Esophagus muscularis mucosa (tissue), 4 donors: ENCODE results near the gene SLC25A33. TPM values are rescaled to one million over a fixed set of nuclear protein-coding genes. Genes with fewer than 3 reads are reported as not detected.

Source experiments
- DNase-seq: peaks from one replicate; pipeline ENCODE4 v3.0.0-alpha.2; 2017; ENCODE audit errors: extremely low spot score
- H3K27ac ChIP-seq, 4 donors: fragments of 200-600 bp; sonication (generic); replicated peaks in 1 of 4; 1 replicate in 3 of 4; 2 replicates in 1 of 4; pipeline ENCODE4 v1.5.1; 2016 to 2019; ENCODE audit warnings: mild to moderate bottlenecking in 1 of 4
- H3K27me3 ChIP-seq, 4 donors: fragments of 200-600 bp; sonication (generic); one replicate each; pipeline versions ENCODE4 v1.5.1 to v1.6.0; 2016 to 2019
- H3K36me3 ChIP-seq, 4 donors: fragments of 200-600 bp; sonication (generic); one replicate each; pipeline ENCODE4 v1.5.1; 2016 to 2019
- H3K4me1 ChIP-seq, 4 donors: fragments of 200-600 bp; sonication (generic); one replicate each; pipeline ENCODE4 v1.5.1; 2016 to 2019
- H3K4me3 ChIP-seq, 4 donors: fragments of 200-600 bp; sonication (generic); 1 replicate in 2 of 4; 2 replicates in 2 of 4; pipeline ENCODE4 v1.5.1; 2016 to 2019; ENCODE audit warnings: mild to moderate bottlenecking in 4 of 4, moderate library complexity in 1 of 4
- H3K9me3 ChIP-seq, 4 donors: fragments of 200-600 bp; sonication (generic); 1 replicate in 3 of 4; 2 replicates in 1 of 4; pipeline ENCODE4 v1.5.1; 2016 to 2019
- EP300 ChIP-seq: sonication (generic); formaldehyde crosslinking; IDR thresholded peaks from one replicate; pipeline ENCODE4 v1.6.1; 2017; ENCODE audit warnings: antibody characterized with exemption
- POLR2A ChIP-seq: fragments of 450-650 bp; IDR thresholded peaks from one replicate; pipeline ENCODE4 v1.6.1; 2017; ENCODE audit warnings: antibody characterized with exemption, moderate library complexity, mild to moderate bottlenecking, low read depth
- POLR2AphosphoS5 ChIP-seq, 2 donors: sonication (generic); formaldehyde crosslinking; IDR thresholded peaks; one replicate each; pipeline ENCODE4 v1.6.1; 2017; ENCODE audit warnings: antibody characterized with exemption in 2 of 2
- WGBS: methylation state at CpG from one replicate; pipeline ENCODE4 v1.1.5; 2018; 5-methylcytosine and 5-hydroxymethylcytosine counted together
- intact Hi-C: fragments of 100-400 bp; cut with DNase I; formaldehyde crosslinking; loops from one replicate; pipeline ENCODE4 v1.15.1; 2023
- total RNA-seq, 4 donors: library from RNA; depleted of rRNA; stranded (reverse); fragments of >200 nt; gene quantifications; one replicate each; pipeline versions ENCODE4 v1.1.0 to v1.2.1, GENCODE V29; 2016
- TF ChIP-seq, protein P1 (sequence below), 3 experiments: fragments of 200-600 bp in 2 of 3; fragments of 450-650 bp in 1 of 3; sonication (generic) in 2 of 3; IDR thresholded peaks; one replicate each; pipeline ENCODE4 v1.5.1; 2017 to 2019; ENCODE audit warnings: antibody characterized with exemption in 3 of 3, mild to moderate bottlenecking in 2 of 3, moderate library complexity in 1 of 3

SLC25A33 gene
- total RNA-seq, 4 donors from 2014 or later: 5.1 to 15.6 (median 8.9) TPM

DNA sequence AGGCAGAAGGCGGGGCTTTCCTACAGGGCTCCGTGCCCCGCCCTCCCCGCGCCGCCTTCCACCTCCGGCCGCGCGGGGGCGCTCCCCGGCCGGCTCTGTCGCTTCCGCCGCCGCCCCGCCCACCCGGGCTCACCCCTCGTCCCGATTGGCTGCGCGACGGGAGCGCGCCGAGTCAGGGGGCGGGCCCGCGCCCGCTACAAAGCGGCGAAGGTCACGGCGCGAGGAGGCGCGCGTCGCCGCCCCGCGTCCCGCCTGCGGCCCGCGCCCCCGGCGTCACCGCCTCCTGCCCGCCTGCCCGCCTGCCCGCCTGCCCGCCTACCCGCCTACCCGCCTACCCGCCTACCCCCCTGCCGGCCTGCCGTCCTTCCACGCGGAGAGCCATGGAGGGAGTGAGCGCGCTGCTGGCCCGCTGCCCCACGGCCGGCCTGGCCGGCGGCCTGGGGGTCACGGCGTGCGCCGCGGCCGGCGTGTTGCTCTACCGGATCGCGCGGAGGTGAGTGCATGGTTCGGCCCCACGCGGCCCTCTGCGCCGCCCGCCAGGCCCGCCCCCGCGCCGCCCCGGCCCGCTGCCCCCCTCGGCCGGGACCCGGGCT is 49.4 kb downstream of the SLC25A33 start, which contains the start of gene TMEM201:
Gene TMEM201 (plus strand): TSS at position 361 of the 593 bp plus-strand sequence. CDS start 20 bp downstream, at position 381.
- peaks cover 44 to 54% (median 48%) of the 10 kb centered on the region in 4 donors for H3K4me1 ChIP-seq
- DNase-seq: peak; percentile 96
- intact Hi-C loops: no loop called here
- H3K9me3 ChIP-seq: no peaks in the 10 kb centered on the region
- TF ChIP-seq EP300: no peak
- peak; percentile 13 to 42 for TF ChIP-seq POLR2AphosphoS5 (IDR thresholded peaks at IDR 0.05)
- TF ChIP-seq, protein P1, sequence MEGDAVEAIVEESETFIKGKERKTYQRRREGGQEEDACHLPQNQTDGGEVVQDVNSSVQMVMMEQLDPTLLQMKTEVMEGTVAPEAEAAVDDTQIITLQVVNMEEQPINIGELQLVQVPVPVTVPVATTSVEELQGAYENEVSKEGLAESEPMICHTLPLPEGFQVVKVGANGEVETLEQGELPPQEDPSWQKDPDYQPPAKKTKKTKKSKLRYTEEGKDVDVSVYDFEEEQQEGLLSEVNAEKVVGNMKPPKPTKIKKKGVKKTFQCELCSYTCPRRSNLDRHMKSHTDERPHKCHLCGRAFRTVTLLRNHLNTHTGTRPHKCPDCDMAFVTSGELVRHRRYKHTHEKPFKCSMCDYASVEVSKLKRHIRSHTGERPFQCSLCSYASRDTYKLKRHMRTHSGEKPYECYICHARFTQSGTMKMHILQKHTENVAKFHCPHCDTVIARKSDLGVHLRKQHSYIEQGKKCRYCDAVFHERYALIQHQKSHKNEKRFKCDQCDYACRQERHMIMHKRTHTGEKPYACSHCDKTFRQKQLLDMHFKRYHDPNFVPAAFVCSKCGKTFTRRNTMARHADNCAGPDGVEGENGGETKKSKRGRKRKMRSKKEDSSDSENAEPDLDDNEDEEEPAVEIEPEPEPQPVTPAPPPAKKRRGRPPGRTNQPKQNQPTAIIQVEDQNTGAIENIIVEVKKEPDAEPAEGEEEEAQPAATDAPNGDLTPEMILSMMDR (IDR thresholded peaks at IDR 0.05): peak; percentile 91 to 96 (median 91)
- TF ChIP-seq POLR2A: no peak
- WGBS: no CpG with 5 or more reads among the region's 94 CpGs
- peak within 1 kb of the TSS; percentile 75 to 86 (median 84) for H3K27ac ChIP-seq
- peak within 1 kb of the TSS; percentile 70 to 91 (median 82) for H3K4me3 ChIP-seq
- no peaks in the 10 kb centered on the region for H3K27me3 ChIP-seq
- H3K36me3 ChIP-seq: peaks cover 0 to 6% (median 0%) of the 10 kb centered on the region in 4 donors

DNA sequence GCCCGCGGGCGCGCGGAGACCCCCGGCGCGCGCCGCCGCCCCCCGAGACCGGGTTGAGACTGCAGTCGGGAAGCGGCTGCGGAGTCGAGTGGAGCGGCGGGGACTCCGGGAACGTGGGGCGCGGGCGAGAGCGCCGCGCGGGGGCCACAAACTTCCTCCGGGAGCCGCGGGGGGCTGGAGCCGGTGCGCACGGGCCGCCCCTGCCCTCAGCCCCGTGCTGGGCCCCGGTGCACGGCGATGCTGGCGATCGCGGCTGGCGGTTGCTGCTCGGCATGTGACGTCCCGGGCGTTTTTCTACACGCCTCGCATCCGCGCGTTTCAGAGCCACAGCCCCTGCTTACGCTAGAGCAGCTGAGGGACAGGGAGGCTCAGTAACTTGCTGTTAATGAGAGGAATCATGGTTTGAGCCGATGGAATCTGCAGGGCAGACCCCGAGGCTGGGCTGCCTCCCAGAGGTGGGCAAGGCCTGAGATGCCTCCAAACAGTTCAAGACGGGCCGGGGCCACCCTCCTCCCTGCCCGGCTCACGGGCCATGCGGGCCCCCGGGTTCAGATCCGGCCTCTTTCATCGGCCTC is 50.0 kb downstream of the SLC25A33 start:
- Histone ChIP-seq H3K36me3 (peaks cover 0 to 5% (median 0%) of the 10 kb centered on the region in 4 donors), H3K27me3 (no peaks in the 10 kb centered on the region), H3K4me1 (peaks cover 49 to 60% (median 53%) of the 10 kb centered on the region in 4 donors), H3K27ac (peak overlapping the region; percentile 75 to 86 (median 84)), H3K4me3 (peak overlapping the region; percentile 70 to 91 (median 82)), H3K9me3 (no peaks in the 10 kb centered on the region)
- WGBS: 0% methylated on average over 17 of the region's 63 CpGs
- TF ChIP-seq EP300: no peak
- TF ChIP-seq POLR2AphosphoS5 (IDR thresholded peaks at IDR 0.05): no peak
- no peak for TF ChIP-seq POLR2A
- TF ChIP-seq, protein P1 (IDR thresholded peaks at IDR 0.05): no peak
- intact Hi-C loops: no loop called here
- no peak for DNase-seq

DNA sequence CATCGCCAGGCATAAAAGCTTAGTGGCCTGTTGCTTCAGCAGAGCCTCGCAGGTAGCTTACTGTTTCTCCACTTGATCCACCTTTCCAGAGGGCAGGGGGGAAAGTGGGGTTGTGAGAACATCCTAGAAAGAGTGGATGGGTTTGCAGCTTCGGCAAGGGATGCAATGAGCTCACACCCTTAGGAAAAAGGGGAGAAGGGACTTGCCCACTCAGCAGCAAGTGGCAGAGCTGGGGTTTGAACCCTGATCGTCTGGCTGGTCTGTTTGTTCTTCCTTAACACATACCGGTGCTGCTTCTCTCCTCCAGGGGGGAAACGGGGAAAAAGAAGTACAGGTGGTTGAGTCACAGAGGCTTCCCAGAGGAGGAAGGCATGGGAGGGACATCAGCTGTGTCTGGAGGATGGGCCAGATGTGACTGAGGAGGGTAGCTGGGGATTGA is 50.5 kb downstream of the SLC25A33 start:
- Histone ChIP-seq H3K27ac (peak overlapping the region; percentile 75 to 86 (median 84)), H3K4me3 (peak overlapping the region; percentile 70 to 91 (median 82)), H3K27me3 (no peaks in the 10 kb centered on the region), H3K4me1 (peaks cover 49 to 65% (median 54%) of the 10 kb centered on the region in 4 donors), H3K36me3 (peaks cover 0 to under 1% (median 0%) of the 10 kb centered on the region in 4 donors), H3K9me3 (no peaks in the 10 kb centered on the region)
- no peak for DNase-seq
- TF ChIP-seq, protein P1 (IDR thresholded peaks at IDR 0.05): no peak
- TF ChIP-seq POLR2A (no peak), POLR2AphosphoS5 (IDR thresholded peaks at IDR 0.05) (no peak), EP300 (no peak)
- 12% methylated on average over 4 of the region's 6 CpGs for WGBS
- intact Hi-C loops: no loop called here

DNA sequence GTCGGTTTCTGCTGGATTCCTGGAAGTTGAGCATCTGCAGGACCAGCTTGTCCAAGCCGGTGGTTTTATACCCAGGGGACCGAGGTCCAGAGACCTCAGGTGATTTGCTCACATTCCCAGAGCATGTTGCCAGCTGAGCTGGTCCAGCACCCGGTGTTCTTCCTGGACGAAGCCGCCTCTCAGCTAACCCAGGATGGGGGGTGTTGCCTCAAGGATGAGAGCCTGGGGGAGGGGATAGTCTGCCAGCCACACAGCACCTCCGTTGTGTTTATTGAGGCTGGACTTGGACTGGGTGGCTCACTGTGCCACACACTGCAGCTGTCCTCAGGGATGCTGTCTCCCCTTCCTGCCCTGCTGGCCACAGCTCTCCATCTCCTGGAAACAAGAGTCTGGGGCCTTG is 50.9 kb downstream of the SLC25A33 start:
- Histone ChIP-seq H3K27me3 (no peaks in the 10 kb centered on the region), H3K4me1 (peaks cover 49 to 69% (median 58%) of the 10 kb centered on the region in 4 donors), H3K4me3 (peak overlapping the region in 2 of 4 donors; percentile 70 to 84), H3K9me3 (no peaks in the 10 kb centered on the region), H3K27ac (peak overlapping the region in 1 of 4 donors; percentile 75), H3K36me3 (no peaks in the 10 kb centered on the region)
- no peak for DNase-seq
- TF ChIP-seq, protein P1 (IDR thresholded peaks at IDR 0.05): no peak
- TF ChIP-seq EP300: no peak
- no peak for TF ChIP-seq POLR2AphosphoS5 (IDR thresholded peaks at IDR 0.05)
- no peak for TF ChIP-seq POLR2A
- intact Hi-C loops: no loop called here
- 81% methylated on average over 7 of the region's 7 CpGs for WGBS
